ENCODE data around the gene CHST3.

GRCh38 chr10:71974489-71975021 is 10.4 kb downstream of the CHST3 start:
- TF ChIP-seq POLR2A (IDR thresholded peaks at IDR 0.05) (no peak), CTCF (IDR thresholded peaks at IDR 0.05) (no peak)
